H1 (cell line): ENCODE data around the gene STX8. TPM values are rescaled to one million over a fixed set of nuclear protein-coding genes. Genes with fewer than 3 reads are reported as not detected.

ENCODE experiments used
- CTCF ChIA-PET: fragments of 300-600 bp; sonication (Branson Sonifier 250); formaldehyde crosslinking; loops from one replicate; lab custom pipeline; 2021; ENCODE audit not compliant: partially characterized antibody; lab: Charles Lee
- POLR2A ChIA-PET: fragments of 300-600 bp; sonication (Branson Sonifier 250); formaldehyde crosslinking; loops from one replicate; lab custom pipeline; 2021; ENCODE audit warnings: inconsistent platforms; ENCODE audit not compliant: partially characterized antibody; lab: Charles Lee
- DNase-seq, 2 experiments: peaks; one replicate each; pipeline versions ENCODE4 v3.0.0 to v3.0.0-alpha.2; 2010 to 2022; ENCODE audit warnings: low spot score in 2 of 2, low read depth in 1 of 2, mixed read lengths in 1 of 2
- FAIRE-seq: peaks from 2 replicates; lab custom pipeline; 2011; peaks lifted over from hg19 to GRCh38; lab: Jason Lieb, UNC
- H2AFZ ChIP-seq: 2 replicates; pipeline ENCODE4 v1.8.1; 2012; ENCODE audit warnings: low read length, inconsistent platforms
- H2AK5ac ChIP-seq: 2 replicates; pipeline ENCODE4 v1.6.1; 2013; ENCODE audit warnings: low read depth, low read length
- H2BK120ac ChIP-seq: replicated peaks from 2 replicates; pipeline ENCODE3; 2013; ENCODE audit warnings: low read depth, low read length, inconsistent platforms
- H2BK12ac ChIP-seq: 2 replicates; pipeline ENCODE4 v1.6.1; 2013; ENCODE audit warnings: low read depth, low read length
- H2BK15ac ChIP-seq: 2 replicates; pipeline ENCODE4 v1.6.1; 2013; ENCODE audit warnings: low read length
- H2BK20ac ChIP-seq: 2 replicates; pipeline ENCODE4 v1.6.1; 2013; ENCODE audit warnings: low read length
- H2BK5ac ChIP-seq: 2 replicates; pipeline ENCODE4 v1.6.1; 2013; ENCODE audit warnings: low read depth, low read length
- H3K14ac ChIP-seq: 2 replicates; pipeline ENCODE4 v1.6.1; 2013; ENCODE audit warnings: inconsistent platforms; ENCODE audit not compliant: insufficient read length
- H3K18ac ChIP-seq: 2 replicates; pipeline ENCODE4 v1.6.1; 2013; ENCODE audit warnings: low read length; ENCODE audit errors: extremely low read depth
- H3K23ac ChIP-seq: 2 replicates; pipeline ENCODE4 v1.6.1; 2013; ENCODE audit warnings: inconsistent platforms; ENCODE audit not compliant: insufficient read length
- H3K23me2 ChIP-seq: 2 replicates; pipeline ENCODE4 v1.6.1; 2013; ENCODE audit warnings: low read depth, low read length
- H3K27ac ChIP-seq: 2 replicates; pipeline ENCODE4 v1.6.1; 2011; ENCODE audit warnings: low read depth, low read length, inconsistent platforms
- H3K27me3 ChIP-seq, 4 experiments: replicated peaks in 1 of 4; 1 replicate in 1 of 4; 2 replicates in 3 of 4; pipeline versions ENCODE4 v1.6.1 to v1.8.1; 2011 to 2013; ENCODE audit warnings: low read length in 3 of 4, mild to moderate bottlenecking in 3 of 4, inconsistent platforms in 2 of 4, mixed read lengths in 2 of 4, moderate library complexity in 1 of 4; ENCODE audit not compliant: control insufficient read depth in 3 of 4, insufficient read depth in 3 of 4; ENCODE audit errors: extremely low read depth in 1 of 4
- H3K36me3 ChIP-seq, 4 experiments: 2 replicates each; pipeline versions ENCODE4 v1.6.1 to v1.8.1; 2011 to 2013; ENCODE audit warnings: mild to moderate bottlenecking in 4 of 4, low read length in 3 of 4, moderate library complexity in 2 of 4, control low read depth in 1 of 4, inconsistent platforms in 1 of 4; ENCODE audit not compliant: insufficient read depth in 4 of 4, control insufficient read depth in 2 of 4
- H3K4ac ChIP-seq: replicated peaks from 2 replicates; pipeline ENCODE3; 2013; ENCODE audit warnings: low read length, low read depth, mixed read lengths, inconsistent platforms; ENCODE audit not compliant: insufficient read length
- H3K4me1 ChIP-seq, 4 experiments: replicated peaks in 1 of 4; 1 replicate in 1 of 4; 2 replicates in 3 of 4; pipeline versions ENCODE4 v1.6.1 to v1.8.1; 2011 to 2013; ENCODE audit warnings: low read length in 3 of 4, inconsistent platforms in 2 of 4, mixed read lengths in 1 of 4; ENCODE audit not compliant: insufficient read depth in 4 of 4, control insufficient read depth in 3 of 4
- H3K4me2 ChIP-seq, 2 experiments: 2 replicates each; pipeline versions ENCODE4 v1.6.1 to v1.8.1; 2011 to 2013; ENCODE audit warnings: low read depth in 2 of 2, low read length in 2 of 2, control low read depth in 1 of 2, inconsistent platforms in 1 of 2, mild to moderate bottlenecking in 1 of 2; ENCODE audit not compliant: insufficient read depth in 1 of 2
- H3K4me3 ChIP-seq, 4 experiments: fragments of 200-600, 300-600 bp in 1 of 4; sonication (generic), shearing (Covaris generic), sonication (Bioruptor Twin) in 1 of 4; 2 replicates each; pipeline versions ENCODE4 v1.5.1 to v1.8.1; 2011 to 2016; ENCODE audit warnings: low read length in 4 of 4, low read depth in 3 of 4, control low read depth in 2 of 4, inconsistent platforms in 2 of 4, mild to moderate bottlenecking in 2 of 4, mixed read lengths in 1 of 4, moderate library complexity in 1 of 4; ENCODE audit not compliant: insufficient read depth in 2 of 4; ENCODE audit errors: extremely low read depth in 1 of 4
- H3K56ac ChIP-seq: replicated peaks from 2 replicates; pipeline ENCODE3; 2013; ENCODE audit warnings: low read depth, mild to moderate bottlenecking, mixed read lengths, low read length, inconsistent platforms; ENCODE audit not compliant: insufficient read length
- H3K79me1 ChIP-seq: 2 replicates; pipeline ENCODE4 v1.6.1; 2013; ENCODE audit warnings: low read depth, low read length, control low read depth
- H3K79me2 ChIP-seq, 2 experiments: 2 replicates each; pipeline versions ENCODE4 v1.6.1 to v1.8.1; 2012 to 2013; ENCODE audit warnings: low read length in 2 of 2, mild to moderate bottlenecking in 2 of 2, inconsistent platforms in 1 of 2; ENCODE audit not compliant: insufficient read depth in 2 of 2, control insufficient read depth in 1 of 2
- H3K9ac ChIP-seq, 4 experiments: replicated peaks in 1 of 4; 1 replicate in 1 of 4; 2 replicates in 3 of 4; pipeline versions ENCODE4 v1.6.1 to v1.8.1; 2011 to 2013; ENCODE audit warnings: low read depth in 3 of 4, low read length in 3 of 4, control low read depth in 2 of 4, mild to moderate bottlenecking in 2 of 4, moderate library complexity in 2 of 4, inconsistent platforms in 1 of 4; ENCODE audit errors: extremely low read depth in 1 of 4
- H3K9me3 ChIP-seq, 2 experiments: 2 replicates each; pipeline versions ENCODE4 v1.6.1 to v1.8.1; 2012 to 2013; ENCODE audit warnings: mild to moderate bottlenecking in 2 of 2, moderate library complexity in 2 of 2, control low read depth in 1 of 2, inconsistent platforms in 1 of 2, low read depth in 1 of 2, low read length in 1 of 2, mixed read lengths in 1 of 2; ENCODE audit not compliant: insufficient read depth in 2 of 2
- H4K20me1 ChIP-seq, 2 experiments: replicated peaks in 1 of 2; 2 replicates each; pipeline versions ENCODE3 to v1.8.1; 2011 to 2013; ENCODE audit warnings: inconsistent platforms in 2 of 2, low read length in 2 of 2, mild to moderate bottlenecking in 1 of 2; ENCODE audit not compliant: insufficient read depth in 2 of 2, control insufficient read depth in 1 of 2
- H4K5ac ChIP-seq: 2 replicates; pipeline ENCODE4 v1.6.1; 2013; ENCODE audit warnings: low read length, low read depth, mixed read lengths, inconsistent platforms; ENCODE audit not compliant: insufficient read length
- H4K8ac ChIP-seq: 2 replicates; pipeline ENCODE4 v1.8.0; 2013; ENCODE audit warnings: mild to moderate bottlenecking, moderate library complexity, low read length, inconsistent platforms; ENCODE audit not compliant: insufficient read depth; ENCODE audit errors: extremely low read depth
- H4K91ac ChIP-seq: replicated peaks from 2 replicates; pipeline ENCODE3; 2013; ENCODE audit warnings: low read length, mixed read lengths, inconsistent platforms; ENCODE audit not compliant: insufficient read length
- KDM5A ChIP-seq: fragments of 200-600 bp; IDR thresholded peaks from 2 replicates; pipeline ENCODE4 v1.7.1; 2012; ENCODE audit warnings: mild to moderate bottlenecking, low read length, inconsistent platforms, mixed read lengths
- RNF2 ChIP-seq: fragments of 200-900, 300-1000 bp; sonication (generic); IDR thresholded peaks from 2 replicates; pipeline ENCODE4 v1.7.1; 2016; ENCODE audit warnings: borderline replicate concordance, low read depth, mild to moderate bottlenecking, antibody characterized with exemption, low read length; ENCODE audit not compliant: poor library complexity, severe bottlenecking; ENCODE audit errors: missing control alignments
- SP1 ChIP-seq: IDR thresholded peaks from 2 replicates; pipeline ENCODE4 v1.6.1; 2011; ENCODE audit warnings: low read depth, low read length
- WGBS, 2 experiments: shearing (Covaris generic) in 1 of 2; methylation state at CpG; one replicate each; pipeline versions ENCODE4 v1.1.6 to v1.1.7; 2013 to 2015; ENCODE audit warnings: low lambda C conversion rate in 2 of 2, mixed read lengths in 2 of 2, inconsistent platforms in 1 of 2, low coverage in 1 of 2, missing lambda C conversion rate in 1 of 2; ENCODE audit not compliant: insufficient replicate concordance in 2 of 2, insufficient coverage in 1 of 2, insufficient read length in 1 of 2; ENCODE audit errors: extremely low coverage in 1 of 2, missing lambda C conversion rate in 1 of 2; 5-methylcytosine and 5-hydroxymethylcytosine counted together
- polyA plus RNA-seq, 7 experiments: library from polyadenylated mRNA; depleted of rRNA in 3 of 7; stranded (reverse) in 5 of 7; unstranded in 2 of 7; fragments of >200 nt in 5 of 7; fragments of 200-250 nt in 2 of 7; gene quantifications; 1 replicate in 5 of 7; 2 replicates in 1 of 7; 4 replicates in 1 of 7; pipeline versions ENCODE4 v1.2.1 to v1.2.3, GENCODE V29; 2011 to 2013; ENCODE audit warnings: missing spikeins in 2 of 7, mixed read lengths in 2 of 7
- total RNA-seq: library from RNA; stranded (reverse); fragmentation: NEBNext Ultra II Directional; extraction: Animal tissue kit (Norgen Biotek cat#: 25700); gene quantifications from 2 replicates; pipeline ENCODE4 v1.2.1, GENCODE V29; 2021

STX8 gene
- total and polyA plus RNA-seq, 2 of the 8 experiments (the other 6 are each of a cell fraction or from before 2014, with no cell fraction given): 22.8 to 42.5 TPM

- no peak overlapping the region for H2BK12ac ChIP-seq
- no peaks in the 10 kb centered on the region for H3K79me2 ChIP-seq
- H3K27me3 ChIP-seq: no peaks in the 10 kb centered on the region
- ChIA-PET CTCF (interaction anchor here (0.6 to 1.2 kb wide), 4 partner anchors 14 to 168 kb away, joined by 3 to 6 read pairs (median 4); no protein-coding TSS in a partner anchor), POLR2A (no interaction called here)
- no peak overlapping the region for H3K9ac ChIP-seq
- WGBS, 2 experiments: 100% methylated on average over 3 of the region's 3 CpGs; no CpG with 5 or more reads in 1 of the 2 experiments
- H3K27ac ChIP-seq: no peak overlapping the region
- no peaks in the 10 kb centered on the region for H3K36me3 ChIP-seq
- no peak overlapping the region for H3K18ac ChIP-seq
- H2AFZ ChIP-seq: no peak overlapping the region
- H3K4me2 ChIP-seq: no peak overlapping the region
- no peaks in the 10 kb centered on the region for H3K79me1 ChIP-seq
- H4K5ac ChIP-seq: no peak overlapping the region
- no peaks in the 10 kb centered on the region for H3K23me2 ChIP-seq
- H2AK5ac ChIP-seq: no peak overlapping the region
- H3K4ac ChIP-seq: no peak overlapping the region
- no peak overlapping the region for H4K8ac ChIP-seq
- H3K4me3 ChIP-seq: no peak overlapping the region
- no peak overlapping the region for H4K91ac ChIP-seq
- TF ChIP-seq RNF2 (no peak), SP1 (no peak), KDM5A (no peak)
- TF ChIP-seq, all 59 proteins: peak for 0
- H2BK5ac ChIP-seq: no peak overlapping the region
- no peaks in the 10 kb centered on the region for H3K4me1 ChIP-seq
- H3K23ac ChIP-seq: no peak overlapping the region
- no peak overlapping the region for H3K56ac ChIP-seq
- H4K20me1 ChIP-seq: no peaks in the 10 kb centered on the region
- no peak overlapping the region for H2BK120ac ChIP-seq
- H2BK15ac ChIP-seq: no peak overlapping the region
- H2BK20ac ChIP-seq: no peak overlapping the region
- DNase-seq (no peak), FAIRE-seq (no peak)
- H3K14ac ChIP-seq: no peak overlapping the region
- H3K9me3 ChIP-seq: no peaks in the 10 kb centered on the region
Observed at GRCh38 chr17:9356488-9356911, 219.1 kb downstream of the STX8 start.
